HPDE6-E6E7 (cell line): ENCODE results near the gene CYP8B1.
A peak's percentile ranks its signal among the peaks of the same experiment; 100 is the strongest.

Experiments used
- DNase-seq: peaks from one replicate; pipeline ENCODE4 v3.0.0; 2011; ENCODE audit warnings: missing footprints; ENCODE audit errors: extremely low spot score

CYP8B1 gene

GRCh38 chr3:42823351-42823750, 52.3 kb downstream of the CYP8B1 start:
- peak; percentile 29 for DNase-seq

- DNase-seq = no peak
Measured at GRCh38 chr3:42822828-42823227, 52.9 kb downstream of the CYP8B1 start.
